ENCODE data around the gene TAB2. TPM values are rescaled to one million over a fixed set of nuclear protein-coding genes. Genes with fewer than 3 reads are reported as not detected.

The TAB2 gene
- total RNA-seq, 1 donor from 2014 or later: 50.6 TPM

DNA sequence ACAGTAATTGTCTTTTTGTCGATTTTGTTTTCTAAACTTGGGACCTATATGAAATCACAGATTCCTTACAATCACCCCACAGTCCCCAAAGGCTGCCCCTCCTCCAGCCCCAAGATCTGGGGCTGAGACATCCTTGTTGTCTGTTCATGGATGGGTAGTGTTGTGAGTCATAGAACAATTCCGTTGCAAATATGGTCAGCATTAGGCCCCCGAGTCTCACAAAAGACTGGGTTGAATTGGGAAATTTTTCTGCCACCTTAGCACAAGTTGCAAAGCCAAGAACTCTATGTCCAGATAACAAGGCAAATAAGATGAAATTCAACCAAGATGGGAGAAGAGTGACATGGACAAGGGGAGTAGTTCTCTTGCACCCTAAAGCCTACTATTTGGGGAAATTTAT lies 10.5 kb upstream of the TAB2 start:
- H3K36me3 Mint-ChIP-seq (ENCODE audit: unreplicated experiment): no peaks in the 10 kb centered on the region
- H3K4me1 Mint-ChIP-seq (ENCODE audit: unreplicated experiment): peaks cover 11% of the 10 kb centered on the region
- DNase-seq (ENCODE audit: extremely low spot score, unreplicated experiment): no peak
- no peak overlapping the region for H3K4me3 Mint-ChIP-seq (ENCODE audit: unreplicated experiment)
- no peak overlapping the region for H3K27ac Mint-ChIP-seq (ENCODE audit: unreplicated experiment)
- H3K9me3 Mint-ChIP-seq (ENCODE audit: unreplicated experiment): peaks cover 4% of the 10 kb centered on the region
- TF ChIP-seq, protein P1, sequence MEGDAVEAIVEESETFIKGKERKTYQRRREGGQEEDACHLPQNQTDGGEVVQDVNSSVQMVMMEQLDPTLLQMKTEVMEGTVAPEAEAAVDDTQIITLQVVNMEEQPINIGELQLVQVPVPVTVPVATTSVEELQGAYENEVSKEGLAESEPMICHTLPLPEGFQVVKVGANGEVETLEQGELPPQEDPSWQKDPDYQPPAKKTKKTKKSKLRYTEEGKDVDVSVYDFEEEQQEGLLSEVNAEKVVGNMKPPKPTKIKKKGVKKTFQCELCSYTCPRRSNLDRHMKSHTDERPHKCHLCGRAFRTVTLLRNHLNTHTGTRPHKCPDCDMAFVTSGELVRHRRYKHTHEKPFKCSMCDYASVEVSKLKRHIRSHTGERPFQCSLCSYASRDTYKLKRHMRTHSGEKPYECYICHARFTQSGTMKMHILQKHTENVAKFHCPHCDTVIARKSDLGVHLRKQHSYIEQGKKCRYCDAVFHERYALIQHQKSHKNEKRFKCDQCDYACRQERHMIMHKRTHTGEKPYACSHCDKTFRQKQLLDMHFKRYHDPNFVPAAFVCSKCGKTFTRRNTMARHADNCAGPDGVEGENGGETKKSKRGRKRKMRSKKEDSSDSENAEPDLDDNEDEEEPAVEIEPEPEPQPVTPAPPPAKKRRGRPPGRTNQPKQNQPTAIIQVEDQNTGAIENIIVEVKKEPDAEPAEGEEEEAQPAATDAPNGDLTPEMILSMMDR (IDR thresholded peaks at IDR 0.05): no peak
- H3K27me3 Mint-ChIP-seq (ENCODE audit: unreplicated experiment): no peaks in the 10 kb centered on the region

DNA sequence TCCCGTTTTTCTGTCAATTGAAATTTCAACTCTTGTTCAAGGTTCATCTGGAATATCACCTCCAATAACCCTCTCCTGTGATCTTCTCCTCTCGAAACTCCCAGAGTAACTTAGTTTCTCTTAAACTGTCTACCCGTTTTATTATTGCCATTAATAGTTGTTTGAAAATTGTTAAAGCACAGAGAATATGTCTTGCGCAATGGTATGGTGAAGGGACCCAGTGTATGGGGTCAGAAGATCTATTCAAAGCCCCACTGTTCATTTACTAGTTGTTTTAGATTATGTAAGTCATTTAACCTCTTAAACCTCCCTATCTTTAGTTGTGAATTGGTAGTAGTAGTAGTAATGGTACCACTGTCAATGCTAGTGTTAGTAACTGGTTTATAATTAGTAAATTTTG lies 6.2 kb upstream of the TAB2 start:
- H3K27me3 Mint-ChIP-seq (ENCODE audit: unreplicated experiment): peaks cover 2% of the 10 kb centered on the region
- TF ChIP-seq, protein P1 (IDR thresholded peaks at IDR 0.05): no peak
- H3K27ac Mint-ChIP-seq (ENCODE audit: unreplicated experiment): no peak overlapping the region
- H3K4me3 Mint-ChIP-seq (ENCODE audit: unreplicated experiment): no peak overlapping the region
- DNase-seq (ENCODE audit: extremely low spot score, unreplicated experiment): no peak
- H3K9me3 Mint-ChIP-seq (ENCODE audit: unreplicated experiment): peaks cover 4% of the 10 kb centered on the region
- H3K4me1 Mint-ChIP-seq (ENCODE audit: unreplicated experiment): peaks cover 14% of the 10 kb centered on the region
- no peaks in the 10 kb centered on the region for H3K36me3 Mint-ChIP-seq (ENCODE audit: unreplicated experiment)

DNA sequence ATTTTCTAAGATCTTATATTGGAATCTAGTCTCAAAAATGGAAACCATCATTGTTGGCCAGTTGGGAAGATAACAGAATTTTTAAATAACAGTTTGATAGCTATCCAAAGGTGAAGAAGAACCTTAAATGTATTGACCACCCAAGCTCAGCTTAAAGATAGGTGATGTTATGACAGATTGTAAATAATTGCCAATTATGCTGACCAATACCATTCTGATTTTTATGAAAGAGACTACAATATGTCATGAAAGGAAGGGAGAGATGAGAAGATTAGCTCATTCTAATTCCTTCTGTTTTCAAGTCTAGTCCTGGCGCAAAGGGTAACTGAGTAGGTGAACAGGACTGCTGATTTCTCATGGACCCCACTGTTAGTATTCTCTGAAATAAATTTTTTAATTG lies 5.7 kb upstream of the TAB2 start:
- Mint-ChIP-seq H3K4me3 (ENCODE audit: unreplicated experiment) (no peak overlapping the region), H3K9me3 (ENCODE audit: unreplicated experiment) (peaks cover 4% of the 10 kb centered on the region), H3K27me3 (ENCODE audit: unreplicated experiment) (peaks cover 2% of the 10 kb centered on the region), H3K36me3 (ENCODE audit: unreplicated experiment) (no peaks in the 10 kb centered on the region), H3K4me1 (ENCODE audit: unreplicated experiment) (peaks cover 15% of the 10 kb centered on the region), H3K27ac (ENCODE audit: unreplicated experiment) (no peak overlapping the region)
- no peak for DNase-seq (ENCODE audit: extremely low spot score, unreplicated experiment)
- TF ChIP-seq, protein P1 (IDR thresholded peaks at IDR 0.05): no peak

DNA sequence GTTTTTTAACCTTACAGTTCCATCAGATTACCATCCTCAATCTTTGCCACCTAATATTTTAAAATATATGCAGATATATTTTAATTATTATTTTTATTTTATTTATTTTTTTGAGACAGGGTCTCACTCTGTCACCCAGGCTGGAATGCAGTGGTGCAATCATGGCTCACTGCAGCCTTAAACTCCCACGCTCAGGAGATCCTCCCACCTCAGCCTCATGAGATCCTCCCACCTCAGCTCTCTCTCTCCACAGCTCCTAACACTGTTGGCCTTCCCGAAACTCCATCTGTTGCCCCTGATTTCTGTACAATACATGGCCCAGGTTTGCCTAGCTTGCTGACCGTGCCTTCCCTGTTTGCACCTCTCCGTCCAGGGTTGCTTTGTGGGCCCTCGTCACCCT lies 4.4 kb upstream of the TAB2 start:
- H3K36me3 Mint-ChIP-seq (ENCODE audit: unreplicated experiment): no peaks in the 10 kb centered on the region
- peaks cover 2% of the 10 kb centered on the region for H3K27me3 Mint-ChIP-seq (ENCODE audit: unreplicated experiment)
- peaks cover 5% of the 10 kb centered on the region for H3K4me1 Mint-ChIP-seq (ENCODE audit: unreplicated experiment)
- H3K9me3 Mint-ChIP-seq (ENCODE audit: unreplicated experiment): peaks cover 4% of the 10 kb centered on the region
- no peak for DNase-seq (ENCODE audit: extremely low spot score, unreplicated experiment)
- no peak overlapping the region for H3K4me3 Mint-ChIP-seq (ENCODE audit: unreplicated experiment)
- TF ChIP-seq, protein P1 (IDR thresholded peaks at IDR 0.05): no peak
- H3K27ac Mint-ChIP-seq (ENCODE audit: unreplicated experiment): no peak overlapping the region

DNA sequence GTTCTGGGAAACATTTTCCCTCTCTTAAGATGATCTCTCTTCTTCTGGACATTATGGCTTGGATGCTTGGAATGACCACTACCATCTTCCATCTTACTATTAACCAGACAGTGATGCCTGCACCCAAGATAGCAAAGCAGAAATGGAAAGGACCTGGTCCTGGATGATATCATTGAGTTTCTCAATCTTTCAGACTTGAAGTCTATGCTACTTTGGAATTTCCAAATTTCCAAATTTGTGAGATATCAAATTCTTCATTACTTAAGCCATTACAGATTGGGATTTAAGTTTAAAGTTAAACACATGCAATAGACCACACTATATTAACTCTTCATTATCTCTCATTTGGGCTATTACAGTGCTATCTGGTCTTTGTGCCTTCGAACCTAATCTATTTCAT lies 3.7 kb upstream of the TAB2 start:
- H3K27me3 Mint-ChIP-seq (ENCODE audit: unreplicated experiment): peaks cover 2% of the 10 kb centered on the region
- DNase-seq (ENCODE audit: extremely low spot score, unreplicated experiment): no peak
- H3K4me3 Mint-ChIP-seq (ENCODE audit: unreplicated experiment): no peak overlapping the region
- H3K27ac Mint-ChIP-seq (ENCODE audit: unreplicated experiment): no peak overlapping the region
- peaks cover 2% of the 10 kb centered on the region for H3K9me3 Mint-ChIP-seq (ENCODE audit: unreplicated experiment)
- H3K4me1 Mint-ChIP-seq (ENCODE audit: unreplicated experiment): peaks cover 7% of the 10 kb centered on the region
- TF ChIP-seq, protein P1 (IDR thresholded peaks at IDR 0.05): no peak
- H3K36me3 Mint-ChIP-seq (ENCODE audit: unreplicated experiment): no peaks in the 10 kb centered on the region

Data from osteocyte (in vitro differentiated cells).